ENCODE results near the gene MPPED2.

Gene MPPED2

DNA sequence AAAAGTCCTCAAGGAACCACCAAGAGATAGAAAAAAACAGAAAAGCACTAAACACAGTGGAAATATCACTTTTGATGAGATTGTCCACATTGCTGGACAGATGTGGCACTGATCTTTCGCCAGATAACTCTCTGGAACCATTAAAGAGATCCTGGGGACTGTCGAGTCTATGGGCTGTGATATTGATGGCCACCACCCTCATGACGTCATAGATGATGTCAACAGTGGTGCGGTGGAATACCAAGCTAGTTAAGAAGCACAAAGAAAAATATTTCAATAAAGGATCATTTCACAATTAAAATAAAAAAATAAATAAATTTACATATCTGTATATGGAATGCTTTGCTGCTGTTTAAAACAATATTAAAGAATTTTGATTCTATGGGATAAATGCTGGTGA lies 217.8 kb downstream of the MPPED2 start:
- H3K4me1 ChIP-seq (ENCODE audit: insufficient read depth, insufficient read length): no peaks in the 10 kb centered on the region
- TF ChIP-seq ZNF274 (IDR thresholded peaks at IDR 0.05; ENCODE audit: low read depth, low read length) (no peak), SUZ12 (IDR thresholded peaks at IDR 0.05; ENCODE audit: extremely low read depth, insufficient read depth, insufficient read length) (no peak), YY1 (IDR thresholded peaks at IDR 0.05; ENCODE audit: insufficient read depth, insufficient read length) (no peak)
- no peak overlapping the region for H3K4me3 ChIP-seq (ENCODE audit: insufficient read length, low read depth)
- no peaks in the 10 kb centered on the region for H3K9me3 ChIP-seq (ENCODE audit: insufficient read depth, low read length)
- H3K9ac ChIP-seq (ENCODE audit: insufficient read length, low read depth): no peak overlapping the region
- H3K36me3 ChIP-seq (ENCODE audit: insufficient read depth, insufficient read length, low read length): no peaks in the 10 kb centered on the region
- DNase-seq (ENCODE audit: low read depth, low spot score): no peak
- H3K27me3 ChIP-seq (ENCODE audit: insufficient read depth, insufficient read length): no peaks in the 10 kb centered on the region

DNA sequence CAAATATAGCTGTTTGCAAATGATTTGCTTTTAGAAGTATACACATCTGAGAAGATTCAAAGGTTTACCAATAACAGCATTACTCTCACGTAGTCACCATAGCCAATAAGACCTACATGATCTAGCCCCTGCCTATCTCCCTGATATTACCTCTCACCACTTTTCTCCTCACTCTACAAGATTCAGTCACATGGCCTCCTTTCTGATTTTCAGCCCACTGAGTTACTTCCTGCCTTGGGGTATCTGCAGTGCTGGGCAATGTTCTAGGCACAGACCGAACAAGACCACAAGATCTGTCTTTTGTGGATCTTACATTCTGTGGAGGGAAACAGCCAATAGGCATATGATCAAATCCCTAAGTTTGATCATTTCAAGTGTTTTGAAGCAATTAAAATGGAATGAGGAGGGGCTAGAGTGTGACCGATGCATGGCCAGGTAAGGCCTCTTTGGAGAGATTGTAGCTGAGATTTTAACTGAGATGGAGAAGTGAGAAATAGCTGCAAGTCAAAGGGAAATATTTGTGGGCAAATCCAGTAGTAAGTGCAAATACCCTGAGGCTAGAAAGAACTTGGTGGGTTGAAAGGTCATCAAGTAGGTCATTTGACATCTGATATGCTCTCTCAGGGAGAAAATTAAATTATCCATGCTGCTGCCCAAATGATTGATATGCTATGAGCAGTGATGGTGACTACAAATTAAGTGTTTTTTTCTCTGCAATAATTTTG lies 220.2 kb downstream of the MPPED2 start:
- Histone ChIP-seq H3K9ac (ENCODE audit: insufficient read length, low read depth) (no peak overlapping the region), H3K4me3 (ENCODE audit: insufficient read length, low read depth) (no peak overlapping the region), H3K27me3 (ENCODE audit: insufficient read depth, insufficient read length) (no peaks in the 10 kb centered on the region), H3K36me3 (ENCODE audit: insufficient read depth, insufficient read length, low read length) (no peaks in the 10 kb centered on the region), H3K4me1 (ENCODE audit: insufficient read depth, insufficient read length) (no peaks in the 10 kb centered on the region), H3K9me3 (ENCODE audit: insufficient read depth, low read length) (no peaks in the 10 kb centered on the region)
- TF ChIP-seq YY1 (IDR thresholded peaks at IDR 0.05; ENCODE audit: insufficient read depth, insufficient read length) (no peak), SUZ12 (IDR thresholded peaks at IDR 0.05; ENCODE audit: extremely low read depth, insufficient read depth, insufficient read length) (no peak), ZNF274 (IDR thresholded peaks at IDR 0.05; ENCODE audit: low read depth, low read length) (no peak)
- no peak for DNase-seq (ENCODE audit: low read depth, low spot score)

DNA sequence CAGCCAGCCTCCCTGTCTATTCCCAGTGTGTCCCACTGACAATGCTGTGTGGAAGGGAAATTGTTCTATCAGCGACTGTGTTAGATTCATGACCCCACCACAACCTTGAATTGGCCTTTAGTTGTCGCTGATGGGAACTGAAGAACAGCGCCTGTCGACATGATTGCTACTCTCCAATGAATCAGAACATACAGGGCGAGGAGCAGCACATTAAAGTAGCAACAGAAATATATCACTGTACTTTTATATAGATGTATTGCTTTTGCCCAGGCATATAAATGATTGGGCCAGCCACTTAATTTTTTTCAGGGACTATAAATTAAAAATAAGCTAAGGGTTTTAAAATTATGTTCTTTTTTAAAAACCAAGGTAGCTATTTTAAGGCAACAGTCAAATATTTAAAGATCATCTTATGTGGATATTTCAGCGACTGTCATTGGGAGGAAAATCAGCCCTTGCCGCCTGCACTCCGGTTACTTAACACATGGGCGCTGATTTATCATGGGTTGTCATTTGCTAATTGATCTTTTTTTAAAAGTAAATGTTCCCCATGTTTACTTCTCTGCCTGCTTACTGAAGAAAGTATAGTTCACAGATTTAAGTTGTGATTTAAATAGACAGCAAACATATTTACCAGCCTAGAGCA lies 221.2 kb downstream of the MPPED2 start:
- H3K9me3 ChIP-seq (ENCODE audit: insufficient read depth, low read length): no peaks in the 10 kb centered on the region
- H3K9ac ChIP-seq (ENCODE audit: insufficient read length, low read depth): no peak overlapping the region
- no peaks in the 10 kb centered on the region for H3K36me3 ChIP-seq (ENCODE audit: insufficient read depth, insufficient read length, low read length)
- DNase-seq (ENCODE audit: low read depth, low spot score): no peak
- H3K4me1 ChIP-seq (ENCODE audit: insufficient read depth, insufficient read length): no peaks in the 10 kb centered on the region
- no peak overlapping the region for H3K4me3 ChIP-seq (ENCODE audit: insufficient read length, low read depth)
- no peaks in the 10 kb centered on the region for H3K27me3 ChIP-seq (ENCODE audit: insufficient read depth, insufficient read length)
- TF ChIP-seq SUZ12 (IDR thresholded peaks at IDR 0.05; ENCODE audit: extremely low read depth, insufficient read depth, insufficient read length) (no peak), YY1 (IDR thresholded peaks at IDR 0.05; ENCODE audit: insufficient read depth, insufficient read length) (no peak), ZNF274 (IDR thresholded peaks at IDR 0.05; ENCODE audit: low read depth, low read length) (no peak)

DNA sequence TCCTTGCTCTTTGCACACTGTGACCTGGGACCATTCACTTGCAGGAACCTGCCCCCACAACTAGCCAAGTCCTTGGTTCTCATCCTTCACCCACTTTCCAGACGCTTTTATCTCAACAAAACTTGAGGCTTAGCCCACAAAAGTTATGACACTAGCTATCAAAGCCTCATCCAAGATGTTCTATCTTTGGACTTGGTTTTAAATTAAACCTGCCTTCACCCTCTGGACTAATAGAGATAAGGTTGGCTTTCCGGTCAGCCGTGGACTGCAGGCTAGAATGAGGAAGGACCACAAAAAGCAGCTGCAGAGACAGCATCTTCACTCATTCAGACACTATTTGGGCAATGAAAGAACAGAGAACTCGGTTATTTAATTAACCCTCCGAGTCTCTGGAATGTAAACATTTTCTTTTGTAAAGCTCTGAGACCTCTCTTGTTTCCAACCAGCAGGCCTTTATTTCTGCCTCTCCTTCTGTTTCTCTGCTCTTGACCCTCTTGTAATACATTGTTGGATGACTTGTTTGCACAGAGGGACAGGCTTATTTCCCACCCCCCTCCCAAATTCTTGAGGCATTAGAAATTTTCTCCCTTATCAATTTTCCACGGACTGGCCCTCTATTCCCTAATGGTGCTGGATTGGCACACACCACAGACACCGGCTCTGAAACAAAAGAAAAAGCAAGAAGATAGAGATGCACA lies 221.9 kb downstream of the MPPED2 start:
- H3K27me3 ChIP-seq (ENCODE audit: insufficient read depth, insufficient read length): no peaks in the 10 kb centered on the region
- no peaks in the 10 kb centered on the region for H3K36me3 ChIP-seq (ENCODE audit: insufficient read depth, insufficient read length, low read length)
- TF ChIP-seq YY1 (IDR thresholded peaks at IDR 0.05; ENCODE audit: insufficient read depth, insufficient read length) (no peak), SUZ12 (IDR thresholded peaks at IDR 0.05; ENCODE audit: extremely low read depth, insufficient read depth, insufficient read length) (no peak), ZNF274 (IDR thresholded peaks at IDR 0.05; ENCODE audit: low read depth, low read length) (no peak)
- DNase-seq (ENCODE audit: low read depth, low spot score): no peak
- no peaks in the 10 kb centered on the region for H3K4me1 ChIP-seq (ENCODE audit: insufficient read depth, insufficient read length)
- no peak overlapping the region for H3K9ac ChIP-seq (ENCODE audit: insufficient read length, low read depth)
- H3K9me3 ChIP-seq (ENCODE audit: insufficient read depth, low read length): no peaks in the 10 kb centered on the region
- H3K4me3 ChIP-seq (ENCODE audit: insufficient read length, low read depth): no peak overlapping the region

DNA sequence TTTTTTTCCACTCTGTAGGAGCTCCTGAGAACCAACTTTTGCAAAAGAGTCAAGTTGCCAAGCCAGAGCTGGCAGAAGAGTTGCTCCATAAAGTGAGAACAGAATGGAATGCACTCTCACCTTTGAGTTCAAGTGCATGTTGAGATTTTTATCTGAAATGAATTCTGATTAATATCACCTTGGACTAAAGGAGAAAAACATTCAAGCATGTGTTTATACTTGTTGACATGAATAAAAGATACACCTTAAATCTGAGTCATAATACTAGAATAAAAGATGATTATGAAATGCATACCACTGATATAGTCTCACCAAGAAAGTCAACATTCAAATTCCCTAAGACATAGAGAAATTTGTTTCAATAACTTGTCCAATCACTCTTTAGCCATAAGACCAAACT lies 225.4 kb downstream of the MPPED2 start:
- Histone ChIP-seq H3K9me3 (ENCODE audit: insufficient read depth, low read length) (no peaks in the 10 kb centered on the region), H3K9ac (ENCODE audit: insufficient read length, low read depth) (no peak overlapping the region), H3K4me1 (ENCODE audit: insufficient read depth, insufficient read length) (no peaks in the 10 kb centered on the region), H3K36me3 (ENCODE audit: insufficient read depth, insufficient read length, low read length) (no peaks in the 10 kb centered on the region), H3K4me3 (ENCODE audit: insufficient read length, low read depth) (no peak overlapping the region), H3K27me3 (ENCODE audit: insufficient read depth, insufficient read length) (no peaks in the 10 kb centered on the region)
- TF ChIP-seq SUZ12 (IDR thresholded peaks at IDR 0.05; ENCODE audit: extremely low read depth, insufficient read depth, insufficient read length) (no peak), ZNF274 (IDR thresholded peaks at IDR 0.05; ENCODE audit: low read depth, low read length) (no peak), YY1 (IDR thresholded peaks at IDR 0.05; ENCODE audit: insufficient read depth, insufficient read length) (no peak)
- DNase-seq (ENCODE audit: low read depth, low spot score): no peak
